Stimulated activated CD4-positive, alpha-beta T cell treated with anti-CD3 and anti-CD28 coated beads, TNF-alpha, amount 100 ng/mL, for 1 hour (primary cell): ENCODE results near the gene ABCG8.

ENCODE experiments used
- DNase-seq, 3 donors: peaks; one replicate each; pipeline ENCODE4 v3.0.0-alpha.2; 2020; ENCODE audit warnings: low read depth in 3 of 3, low spot score in 1 of 3

Gene ABCG8

GRCh38 chr2:43838560-43839267, at the start of gene ABCG8, which contains the start of gene ABCG5:
Gene ABCG8 (plus strand): TSS chr2:43838971. CDS start chr2:43839054, 83 bp downstream.
Gene ABCG5 (minus strand): TSS chr2:43838839. CDS start chr2:43838679, 160 bp downstream.
- DNase-seq, result no peak

- DNase-seq, result no peak
Measured at GRCh38 chr2:43790147-43790546, 48.6 kb upstream of the ABCG8 start.

- DNase-seq, result no peak
Measured at GRCh38 chr2:43791035-43791765, 47.6 kb upstream of the ABCG8 start.

GRCh38 chr2:43792653-43793052, 46.1 kb upstream of the ABCG8 start:
- no peak for DNase-seq

GRCh38 chr2:43794956-43795355, 43.8 kb upstream of the ABCG8 start:
- no peak for DNase-seq

- no peak for DNase-seq
Measured at GRCh38 chr2:43796206-43796605, 42.6 kb upstream of the ABCG8 start.

GRCh38 chr2:43798300-43798699, 40.5 kb upstream of the ABCG8 start:
- no peak for DNase-seq

- DNase-seq, result no peak
Measured at GRCh38 chr2:43800894-43801293, 37.9 kb upstream of the ABCG8 start.

- no peak for DNase-seq
Measured at GRCh38 chr2:43802135-43802534, 36.6 kb upstream of the ABCG8 start.

GRCh38 chr2:43803113-43803512, 35.7 kb upstream of the ABCG8 start:
- no peak for DNase-seq

- DNase-seq, result no peak
Measured at GRCh38 chr2:43806719-43807031, 32.1 kb upstream of the ABCG8 start.

- no peak for DNase-seq
Measured at GRCh38 chr2:43810452-43810851, 28.3 kb upstream of the ABCG8 start.

GRCh38 chr2:43810888-43811287, 27.9 kb upstream of the ABCG8 start:
- DNase-seq, result no peak

GRCh38 chr2:43812006-43812405, 26.8 kb upstream of the ABCG8 start:
- no peak for DNase-seq

GRCh38 chr2:43812947-43813346, 25.8 kb upstream of the ABCG8 start:
- no peak for DNase-seq

- no peak for DNase-seq
Measured at GRCh38 chr2:43814711-43815110, 24.1 kb upstream of the ABCG8 start.

GRCh38 chr2:43818761-43819160, 20.0 kb upstream of the ABCG8 start:
- no peak for DNase-seq

GRCh38 chr2:43819491-43820163, 19.1 kb upstream of the ABCG8 start:
- DNase-seq, result no peak

- no peak for DNase-seq
Measured at GRCh38 chr2:43822839-43823238, 15.9 kb upstream of the ABCG8 start.

- no peak for DNase-seq
Measured at GRCh38 chr2:43823751-43824150, 15.0 kb upstream of the ABCG8 start.

- no peak for DNase-seq
Measured at GRCh38 chr2:43824512-43824911, 14.3 kb upstream of the ABCG8 start.

GRCh38 chr2:43824951-43825493, 13.7 kb upstream of the ABCG8 start:
- no peak for DNase-seq
